Measurements from ENCODE around the gene TBC1D30. TPM values are rescaled to one million over a fixed set of nuclear protein-coding genes. Genes with fewer than 3 reads are reported as not detected.

Gene TBC1D30
- total RNA-seq, 1 donor from 2014 or later = 1.2 TPM

DNA sequence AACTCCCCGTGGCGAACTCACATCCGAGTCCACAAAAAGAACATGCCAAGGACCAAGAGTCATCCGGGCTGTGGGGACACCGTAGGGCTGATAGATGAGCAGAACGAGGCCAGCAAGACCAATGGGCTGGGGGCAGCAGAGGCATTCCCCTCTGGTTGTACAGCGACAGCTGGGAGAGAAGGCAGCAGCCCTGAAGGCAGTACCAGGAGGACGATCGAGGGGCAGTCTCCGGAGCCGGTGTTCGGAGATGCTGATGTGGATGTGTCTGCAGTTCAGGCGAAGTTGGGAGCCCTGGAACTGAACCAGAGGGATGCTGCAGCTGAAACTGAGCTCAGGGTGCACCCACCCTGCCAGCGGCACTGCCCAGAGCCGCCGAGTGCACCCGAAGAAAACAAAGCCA, 50.7 kb downstream of the TBC1D30 start:
- H3K79me2 ChIP-seq (ENCODE audit: insufficient read depth, low read length) = no peaks in the 10 kb centered on the region
- no peaks in the 10 kb centered on the region for H3K36me3 ChIP-seq (ENCODE audit: insufficient read depth, low read length)
- H3K4me1 Mint-ChIP-seq (ENCODE audit: low read depth, unreplicated experiment) = no peaks in the 10 kb centered on the region
- H3K36me3 Mint-ChIP-seq (ENCODE audit: low read depth, unreplicated experiment) = no peaks in the 10 kb centered on the region
- H3K27me3 Mint-ChIP-seq (ENCODE audit: low read depth, unreplicated experiment) = peaks cover 6% of the 10 kb centered on the region
- no peak overlapping the region for H3K4me3 ChIP-seq (ENCODE audit: insufficient read depth, low read depth, low read length)
- no peaks in the 10 kb centered on the region for H4K20me1 ChIP-seq (ENCODE audit: insufficient read depth, low read length)
- no peak for DNase-seq (ENCODE audit: low read depth)
- FAIRE-seq = no peak
- H2AFZ ChIP-seq (ENCODE audit: low read depth, low read length) = no peak overlapping the region
- TF ChIP-seq CTCF (IDR thresholded peaks at IDR 0.05; ENCODE audit: insufficient read depth, low read depth, low read length) = no peak
- no peak for TF ChIP-seq EZH2 (IDR thresholded peaks at IDR 0.05; ENCODE audit: insufficient read depth, low read length)
- no peak overlapping the region for H3K9ac ChIP-seq (ENCODE audit: low read length)
- no peak overlapping the region for H3K4me3 Mint-ChIP-seq (ENCODE audit: unreplicated experiment)
- H3K4me1 ChIP-seq (ENCODE audit: insufficient read depth, low read length) = no peaks in the 10 kb centered on the region
- no peak overlapping the region for H3K4me2 ChIP-seq (ENCODE audit: low read length)
- no peaks in the 10 kb centered on the region for H3K9me3 ChIP-seq (ENCODE audit: insufficient read depth, low read depth, low read length)
- H3K27ac Mint-ChIP-seq (ENCODE audit: unreplicated experiment) = no peak overlapping the region
- H3K27me3 ChIP-seq (ENCODE audit: insufficient read depth, low read length) = peaks cover 2% of the 10 kb centered on the region
- peaks cover 1% of the 10 kb centered on the region for H3K9me3 Mint-ChIP-seq (ENCODE audit: unreplicated experiment)
- no peak overlapping the region for H3K27ac ChIP-seq (ENCODE audit: low read depth, low read length)

DNA sequence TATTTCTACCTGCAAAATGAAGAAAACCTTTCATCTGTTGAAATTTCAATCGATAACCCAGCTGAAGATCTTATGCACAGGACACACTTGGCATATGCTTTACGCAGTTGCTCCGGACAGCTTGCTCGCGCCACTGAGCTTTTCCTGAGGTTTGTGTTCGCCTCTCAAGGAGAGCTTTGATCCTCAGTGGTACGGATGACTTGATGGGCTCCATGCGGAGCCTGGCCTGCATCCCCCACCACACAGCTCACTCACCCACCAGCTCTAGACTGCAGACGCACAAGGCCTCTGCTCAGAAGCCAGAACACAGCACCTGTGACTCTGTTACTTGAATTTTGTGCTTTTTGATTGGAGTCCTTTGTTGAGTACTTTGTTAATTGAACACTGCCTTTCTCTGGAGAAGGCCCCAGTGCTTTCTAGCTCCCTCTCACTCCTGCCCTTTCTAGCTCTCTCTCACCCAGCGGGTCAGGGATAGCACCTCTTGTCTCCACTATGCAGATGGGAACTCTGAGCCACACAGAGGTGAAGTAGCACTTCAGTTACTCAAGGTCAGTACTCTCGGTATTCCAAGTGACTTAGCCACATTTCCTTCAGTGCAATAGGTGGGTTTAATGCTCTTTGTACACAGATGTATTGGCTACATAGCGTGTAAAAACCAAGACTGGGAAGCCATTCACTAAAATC, 52.1 kb downstream of the TBC1D30 start:
- H3K4me1 ChIP-seq (ENCODE audit: insufficient read depth, low read length) = no peaks in the 10 kb centered on the region
- FAIRE-seq (no peak), DNase-seq (ENCODE audit: low read depth) (no peak)
- H3K4me3 ChIP-seq (ENCODE audit: insufficient read depth, low read depth, low read length) = no peak overlapping the region
- no peaks in the 10 kb centered on the region for H3K36me3 ChIP-seq (ENCODE audit: insufficient read depth, low read length)
- no peak overlapping the region for H3K27ac ChIP-seq (ENCODE audit: low read depth, low read length)
- Mint-ChIP-seq H3K9me3 (ENCODE audit: unreplicated experiment) (peaks cover 1% of the 10 kb centered on the region), H3K36me3 (ENCODE audit: low read depth, unreplicated experiment) (no peaks in the 10 kb centered on the region), H3K27ac (ENCODE audit: unreplicated experiment) (no peak overlapping the region), H3K4me1 (ENCODE audit: low read depth, unreplicated experiment) (no peaks in the 10 kb centered on the region), H3K4me3 (ENCODE audit: unreplicated experiment) (no peak overlapping the region), H3K27me3 (ENCODE audit: low read depth, unreplicated experiment) (peaks cover 6% of the 10 kb centered on the region)
- no peak for TF ChIP-seq CTCF (IDR thresholded peaks at IDR 0.05; ENCODE audit: insufficient read depth, low read depth, low read length)
- TF ChIP-seq EZH2 (IDR thresholded peaks at IDR 0.05; ENCODE audit: insufficient read depth, low read length) = no peak
- H2AFZ ChIP-seq (ENCODE audit: low read depth, low read length) = no peak overlapping the region
- no peak overlapping the region for H3K9ac ChIP-seq (ENCODE audit: low read length)
- no peaks in the 10 kb centered on the region for H3K79me2 ChIP-seq (ENCODE audit: insufficient read depth, low read length)
- no peak overlapping the region for H3K4me2 ChIP-seq (ENCODE audit: low read length)
- peaks cover 5% of the 10 kb centered on the region for H3K27me3 ChIP-seq (ENCODE audit: insufficient read depth, low read length)
- no peaks in the 10 kb centered on the region for H3K9me3 ChIP-seq (ENCODE audit: insufficient read depth, low read depth, low read length)
- no peaks in the 10 kb centered on the region for H4K20me1 ChIP-seq (ENCODE audit: insufficient read depth, low read length)

- Histone ChIP-seq H3K27me3 (ENCODE audit: insufficient read depth, low read length) (peaks cover 5% of the 10 kb centered on the region), H3K4me3 (ENCODE audit: insufficient read depth, low read depth, low read length) (no peak overlapping the region), H3K79me2 (ENCODE audit: insufficient read depth, low read length) (no peaks in the 10 kb centered on the region), H3K9me3 (ENCODE audit: insufficient read depth, low read depth, low read length) (no peaks in the 10 kb centered on the region), H3K4me1 (ENCODE audit: insufficient read depth, low read length) (no peaks in the 10 kb centered on the region), H3K9ac (ENCODE audit: low read length) (no peak overlapping the region), H2AFZ (ENCODE audit: low read depth, low read length) (no peak overlapping the region), H3K4me2 (ENCODE audit: low read length) (no peak overlapping the region), H3K36me3 (ENCODE audit: insufficient read depth, low read length) (no peaks in the 10 kb centered on the region), H4K20me1 (ENCODE audit: insufficient read depth, low read length) (no peaks in the 10 kb centered on the region), H3K27ac (ENCODE audit: low read depth, low read length) (no peak overlapping the region)
- no peaks in the 10 kb centered on the region for H3K36me3 Mint-ChIP-seq (ENCODE audit: low read depth, unreplicated experiment)
- FAIRE-seq (no peak), DNase-seq (ENCODE audit: low read depth) (no peak)
- peaks cover 1% of the 10 kb centered on the region for H3K9me3 Mint-ChIP-seq (ENCODE audit: unreplicated experiment)
- H3K4me1 Mint-ChIP-seq (ENCODE audit: low read depth, unreplicated experiment) = no peaks in the 10 kb centered on the region
- TF ChIP-seq CTCF (IDR thresholded peaks at IDR 0.05; ENCODE audit: insufficient read depth, low read depth, low read length) (no peak), EZH2 (IDR thresholded peaks at IDR 0.05; ENCODE audit: insufficient read depth, low read length) (no peak)
- H3K27ac Mint-ChIP-seq (ENCODE audit: unreplicated experiment) = no peak overlapping the region
- no peak overlapping the region for H3K4me3 Mint-ChIP-seq (ENCODE audit: unreplicated experiment)
- H3K27me3 Mint-ChIP-seq (ENCODE audit: low read depth, unreplicated experiment) = peaks cover 6% of the 10 kb centered on the region
Observed at GRCh38 chr12:64877363-64878004, 53.0 kb downstream of the TBC1D30 start.

All from astrocyte (in vitro differentiated cells and primary cell).